Activated CD4-positive, alpha-beta memory T cell treated with anti-CD3 and anti-CD28 coated beads for 36 hours (primary cell): ENCODE results near the gene SLC4A1. TPM values are rescaled to one million over a fixed set of nuclear protein-coding genes. Genes with fewer than 3 reads are reported as not detected.
A peak's percentile ranks its signal among the peaks of the same experiment; 100 is the strongest.

Experiments used
- CTCF ChIA-PET: fragments of 350-600 bp; sonication (Branson Sonifier 250); formaldehyde crosslinking; loops from one replicate; lab custom pipeline; 2021; ENCODE audit warnings: antibody characterized with exemption, inconsistent platforms; lab: Charles Lee
- POLR2A ChIA-PET: fragments of 350-600 bp; sonication (Branson Sonifier 250); formaldehyde crosslinking; loops from one replicate; lab custom pipeline; 2021; ENCODE audit warnings: antibody characterized with exemption; lab: Charles Lee
- DNase-seq: peaks from one replicate; pipeline ENCODE4 v3.0.0-alpha.2; 2020
- H3K27ac Mint-ChIP-seq: one replicate; pipeline ENCODE4 v1.8.0; 2021; ENCODE audit warnings: mixed read lengths
- H3K27me3 Mint-ChIP-seq: one replicate; pipeline ENCODE4 v1.8.0; 2021; ENCODE audit warnings: mixed read lengths
- H3K36me3 Mint-ChIP-seq: one replicate; pipeline ENCODE4 v1.8.0; 2021; ENCODE audit warnings: mixed read lengths
- H3K4me1 Mint-ChIP-seq: one replicate; pipeline ENCODE4 v1.8.0; 2021; ENCODE audit warnings: low read depth, mixed read lengths
- H3K4me3 Mint-ChIP-seq: one replicate; pipeline ENCODE4 v1.8.0; 2021; ENCODE audit warnings: mild to moderate bottlenecking, mixed read lengths
- H3K9me3 Mint-ChIP-seq: one replicate; pipeline ENCODE4 v1.8.0; 2021; ENCODE audit warnings: mixed read lengths
- intact Hi-C: fragments of 100-400 bp; cut with micrococcal nuclease; formaldehyde crosslinking; loops from one replicate; pipeline ENCODE4 v1.15.1; 2023
- microRNA-seq: library from miRNA; unstranded; fragments of <30 nt; microRNA quantifications from one replicate; pipeline ENCODE4 v1.2.0, GENCODE V29; 2022; ENCODE audit warnings: borderline number of aligned reads, borderline microRNAs expressed, borderline replicate concordance
- total RNA-seq, 2 experiments: library from RNA; stranded (reverse); gene quantifications; one replicate each; pipeline ENCODE4 v1.2.3, GENCODE V29; 2021

SLC4A1 gene
- total RNA-seq, 2 experiments from 2014 or later: not detected

GRCh38 chr17:44198721-44199552, 69.0 kb downstream of the SLC4A1 start:
- Mint-ChIP-seq H3K36me3 (peaks cover 22% of the 10 kb centered on the region), H3K4me1 (peaks cover 35% of the 10 kb centered on the region), H3K27me3 (no peaks in the 10 kb centered on the region), H3K27ac (peak overlapping the region; percentile 87), H3K4me3 (peak overlapping the region; percentile 81), H3K9me3 (no peaks in the 10 kb centered on the region)
- ChIA-PET POLR2A (interaction anchor here (1.2 to 3.2 kb wide), 4 partner anchors 11 to 22 kb away, joined by 4 to 22 read pairs (median 6); partner anchors contain the start of gene TMUB2), CTCF (interaction anchor here (0.8 to 6.3 kb wide), 6 partner anchors 12 to 162 kb away, joined by 3 to 54 read pairs (median 4); partner anchors contain the start of gene TMUB2)
- DNase-seq: peak; percentile 69
- intact Hi-C loops: no loop called here

Small RNA genes within 50 kb of the gene (microRNA-seq; reads per million reads assigned to microRNA genes)
- gene MIR6782: not detected

Other genes with a start within 250 kb of the SLC4A1 start
- 10 to 100 TPM; 76.8 to 81.8 TPM for gene LSM12, start 201.5 kb downstream of the SLC4A1 start, total RNA-seq
- gene G6PC3, start 197.4 kb downstream of the SLC4A1 start, total RNA-seq: 10 to 100 TPM; 20.7 to 21.9 TPM
- 10 to 100 TPM; 18.0 to 19.0 TPM for gene HDAC5, start 144.5 kb downstream of the SLC4A1 start, total RNA-seq
- 10 to 100 TPM; 17.9 to 19.8 TPM for gene HROB, start 126.2 kb downstream of the SLC4A1 start, total RNA-seq
- gene ASB16, start 97.4 kb downstream of the SLC4A1 start, total RNA-seq: under 1 TPM in 1 of 2 experiments, not detected in 1; 0.19 TPM
- gene TMUB2, start 81.2 kb downstream of the SLC4A1 start, total RNA-seq: 10 to 100 TPM; 21.8 to 21.9 TPM
- gene ATXN7L3, start 68.3 kb downstream of the SLC4A1 start, total RNA-seq: 10 to 100 TPM; 63.4 to 69.7 TPM
- gene UBTF, start 48.5 kb downstream of the SLC4A1 start, total RNA-seq: 100 to 1,000 TPM; 112 to 118 TPM
- not detected for gene RUNDC3A, start 40.5 kb upstream of the SLC4A1 start, total RNA-seq
- 100 to 1,000 TPM; 121 to 122 TPM for gene SLC25A39, start 56.7 kb upstream of the SLC4A1 start, total RNA-seq
- gene GRN, start 77.2 kb upstream of the SLC4A1 start, total RNA-seq: 10 to 100 TPM; 59.7 to 62.4 TPM
- gene FAM171A2, start 95.7 kb upstream of the SLC4A1 start, total RNA-seq: under 1 TPM; 0.19 to 0.21 TPM
- 1 to 10 TPM; 1.0 to 1.4 TPM for gene ITGA2B, start 121.5 kb upstream of the SLC4A1 start, total RNA-seq
- 10 to 100 TPM; 38.5 to 40.8 TPM for gene GPATCH8, start 235.3 kb upstream of the SLC4A1 start, total RNA-seq